Stimulated activated CD4-positive, alpha-beta T cell treated with anti-CD3 and anti-CD28 coated beads, Interleukin-12 subunit alpha, Interleukin-12 subunit beta, amount 100 ng/mL, for 48 hours (primary cell): ENCODE data around the gene PALLD.
"Not testable (repeated sequence)": the region's sequence is repeated elsewhere in the genome, so short reads cannot be mapped to it uniquely, and the experiment has no call there.

Source experiments
- DNase-seq, 3 donors: peaks; one replicate each; pipeline ENCODE4 v3.0.0-alpha.2; 2020; ENCODE audit warnings: low read depth in 2 of 3, low spot score in 1 of 3

PALLD gene

DNA sequence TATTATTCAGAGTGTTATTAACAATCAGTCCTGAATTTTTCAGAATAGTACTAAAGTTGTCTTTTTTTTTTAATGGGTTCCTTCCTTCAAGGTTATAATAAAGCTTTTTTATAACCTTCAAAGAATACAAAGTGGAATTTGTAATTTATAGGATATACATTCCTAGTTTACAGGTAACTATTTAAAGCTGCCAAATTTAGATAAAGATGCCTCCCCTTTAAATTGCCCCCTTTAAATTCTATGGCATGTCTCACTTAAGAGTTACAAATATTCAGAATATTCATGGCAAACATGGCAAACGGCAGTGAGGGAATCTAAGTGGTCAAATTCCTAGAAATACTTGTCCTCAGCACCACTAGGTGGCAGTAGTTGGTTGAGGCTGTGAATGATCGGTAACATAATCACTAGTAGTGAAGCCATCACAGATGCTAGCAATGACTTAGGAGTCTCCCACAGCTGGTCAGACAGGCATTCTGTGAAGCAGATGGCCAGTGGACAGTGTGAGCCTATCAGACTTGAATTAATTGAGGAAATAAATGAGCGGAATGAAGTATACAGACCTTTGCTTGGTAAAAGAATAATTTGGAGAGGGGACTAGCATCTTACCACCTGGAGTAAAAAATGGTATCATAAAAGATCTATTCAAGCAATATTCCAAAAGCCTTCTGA is 426.8 kb downstream of the PALLD start:
- DNase-seq: peak in 2 of 3 donors; percentile 27 to 49

DNA sequence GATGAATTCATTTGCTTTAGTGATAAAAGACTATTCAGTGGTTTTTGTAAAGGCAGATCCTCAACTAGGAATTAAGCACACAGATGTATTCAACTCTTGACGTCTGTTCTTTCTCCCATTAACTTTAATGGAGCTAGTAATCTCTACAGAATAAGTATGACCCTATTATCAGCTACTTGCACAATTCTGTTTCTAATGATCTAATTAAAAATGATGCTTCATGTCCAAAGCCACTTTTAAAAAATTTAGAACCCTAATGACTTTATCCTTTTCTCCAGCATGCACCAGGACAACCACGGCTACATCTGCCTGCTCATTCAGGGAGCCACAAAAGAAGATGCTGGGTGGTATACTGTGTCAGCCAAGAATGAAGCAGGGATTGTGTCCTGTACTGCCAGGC is 427.8 kb downstream of the PALLD start:
- DNase-seq: no peak

DNA sequence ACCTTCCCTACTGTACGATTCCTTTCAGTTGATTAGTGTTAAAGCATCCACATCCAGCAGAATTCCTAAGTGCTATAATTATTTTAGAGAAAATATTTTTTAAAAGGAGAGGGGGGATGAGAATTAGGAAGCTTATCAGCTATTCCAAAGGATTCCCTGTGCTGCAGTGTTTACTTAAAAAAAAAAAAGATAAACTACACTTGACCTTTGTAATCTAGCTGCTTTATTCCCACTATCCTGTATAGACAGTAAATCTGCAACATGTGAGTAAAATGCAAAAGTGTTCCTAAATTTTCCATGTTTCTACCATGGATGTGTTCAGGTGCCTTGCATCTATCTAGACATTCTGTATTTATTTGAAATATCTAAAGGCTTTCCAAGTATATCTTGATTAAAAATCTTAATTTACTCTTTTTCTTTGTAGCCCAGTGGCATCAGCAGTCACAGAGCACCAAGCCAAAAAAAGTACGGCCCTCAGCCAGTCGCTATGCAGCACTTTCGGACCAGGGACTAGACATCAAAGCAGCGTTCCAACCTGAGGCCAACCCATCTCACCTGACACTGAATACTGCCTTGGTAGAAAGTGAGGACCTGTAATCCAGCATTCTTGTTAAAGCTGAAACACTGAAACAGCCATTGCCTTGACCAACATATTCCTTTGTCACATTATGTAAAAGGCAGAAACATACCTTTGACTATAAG is 429.1 kb downstream of the PALLD start:
- DNase-seq: no peak

DNA sequence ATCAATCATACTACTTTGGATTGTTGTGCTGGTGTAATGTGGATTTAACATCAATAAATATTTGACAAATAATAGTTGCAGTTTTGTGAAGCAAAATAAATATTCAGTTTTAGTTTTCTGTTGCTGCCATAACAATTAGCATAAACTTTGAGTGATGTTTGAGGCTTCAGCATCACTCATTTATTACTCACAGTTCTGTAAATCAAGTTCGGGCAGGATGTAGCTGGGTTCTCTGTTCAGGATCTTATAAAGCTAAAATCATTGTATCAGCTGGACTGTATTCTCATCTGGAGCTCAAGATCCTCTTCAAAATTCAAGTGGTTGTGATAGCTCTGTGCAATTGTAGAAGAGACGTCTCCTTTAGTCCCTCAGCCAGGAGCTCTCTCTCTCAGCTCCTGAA is 431.5 kb downstream of the PALLD start:
- no peak for DNase-seq

DNA sequence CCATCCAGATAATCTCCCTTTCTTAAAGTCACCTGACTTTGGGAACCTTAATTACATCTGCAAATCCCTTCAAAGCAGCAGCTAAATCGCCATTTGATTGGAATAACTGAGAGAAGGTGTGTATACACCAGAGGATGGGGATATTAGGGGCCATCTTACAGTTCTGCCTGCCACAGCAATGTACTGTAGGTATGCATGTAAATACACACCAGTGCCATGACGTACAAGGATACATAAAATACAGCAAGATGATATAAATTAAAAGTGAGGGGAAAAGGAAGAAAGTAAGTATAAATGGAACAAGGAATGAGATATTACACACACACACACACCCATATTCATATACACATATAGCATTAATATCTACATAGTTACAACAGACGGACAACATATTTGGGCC is 432.0 kb downstream of the PALLD start:
- DNase-seq: no peak

DNA sequence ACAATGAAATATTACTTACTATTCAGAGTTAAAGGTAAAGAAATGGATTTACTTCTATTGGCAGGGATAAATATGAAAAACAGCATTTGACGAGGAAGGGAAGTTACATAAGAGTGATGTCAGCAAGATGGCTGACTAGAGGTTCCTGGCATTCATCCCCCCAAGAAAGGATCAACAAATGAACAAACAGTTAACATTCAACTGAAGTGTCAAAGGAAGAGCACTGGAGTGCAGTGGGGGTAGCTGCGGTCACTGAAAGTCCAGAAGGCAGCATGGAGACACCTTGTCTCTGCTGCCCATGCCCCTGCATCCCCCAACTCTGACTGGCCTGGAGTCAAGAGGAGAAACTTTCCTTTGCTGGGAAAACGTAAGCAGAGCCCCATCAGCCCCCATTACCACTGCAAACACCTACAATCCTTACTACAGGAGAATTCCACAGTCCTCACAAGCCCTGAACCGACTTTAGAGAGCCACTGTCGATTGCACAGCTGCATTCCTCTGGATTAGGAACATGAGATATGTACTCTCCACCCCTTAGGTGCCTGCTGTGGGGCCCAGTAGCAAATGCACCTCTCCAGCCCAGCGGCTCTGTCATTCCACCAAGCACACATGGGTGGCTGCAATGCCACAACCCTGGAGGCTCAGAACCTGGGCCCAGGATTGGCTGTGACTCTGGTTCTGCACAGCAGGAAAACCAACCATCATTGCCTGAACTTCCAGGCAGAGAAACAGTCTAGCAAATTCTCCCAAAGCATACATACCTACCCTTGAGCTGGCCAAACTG is 433.8 kb downstream of the PALLD start:
- no peak for DNase-seq

DNA sequence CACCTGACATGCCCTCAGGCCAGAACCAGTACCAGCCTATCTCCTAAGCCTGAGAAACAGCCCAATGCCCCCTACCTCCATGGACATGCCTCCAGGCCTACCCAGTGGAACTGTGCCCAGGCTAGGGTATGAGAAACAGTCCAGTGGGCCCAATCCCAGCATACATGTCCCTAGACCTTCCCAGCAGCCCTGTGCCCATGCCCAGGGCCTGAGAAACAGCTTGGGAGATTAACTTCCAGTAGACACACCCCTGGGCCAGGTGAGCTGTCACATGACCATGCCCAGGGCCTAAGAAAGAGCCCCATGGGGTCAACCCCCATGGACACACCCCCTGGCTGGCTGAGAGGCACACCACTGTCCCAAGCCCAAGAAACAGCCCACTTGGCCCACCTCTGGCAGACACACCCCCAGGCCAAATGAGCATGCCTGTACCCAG is 434.4 kb downstream of the PALLD start:
- no peak for DNase-seq

DNA sequence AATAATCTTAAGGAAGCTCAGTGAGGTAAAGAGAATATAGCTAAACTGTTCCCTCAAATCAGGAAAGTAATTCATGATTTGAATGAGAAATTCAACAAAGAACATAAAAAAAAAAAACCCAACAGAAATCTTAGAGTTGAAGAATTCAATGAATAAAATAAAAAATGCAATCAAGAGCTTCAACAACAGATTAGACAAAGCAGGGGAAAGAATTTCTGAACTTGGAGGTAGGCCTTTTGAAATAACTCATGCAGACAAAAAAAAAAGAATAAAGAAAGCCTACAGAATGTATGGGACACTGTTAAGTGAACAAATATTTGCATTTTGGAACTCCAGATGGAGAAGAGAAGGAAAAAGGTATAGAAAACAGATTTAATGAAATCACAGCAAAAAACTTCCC is 435.3 kb downstream of the PALLD start:
- no peak for DNase-seq

DNA sequence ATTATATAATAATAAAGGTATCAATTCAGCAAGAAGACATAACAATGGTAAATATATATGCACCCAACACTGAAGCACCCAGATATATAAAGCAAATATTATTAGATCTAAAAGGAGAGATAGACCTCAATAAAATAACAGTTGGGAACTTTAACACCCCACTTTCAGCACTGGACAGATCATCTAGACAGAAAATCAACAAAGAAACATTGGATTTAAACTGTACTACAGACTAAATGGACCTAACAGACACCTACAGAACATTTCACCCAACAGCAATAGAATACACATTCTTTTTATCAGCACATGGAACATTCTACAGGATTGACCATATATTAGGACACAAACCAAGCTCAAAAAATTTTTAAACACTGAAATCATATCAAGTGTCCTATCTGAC is 436.6 kb downstream of the PALLD start:
- no peak for DNase-seq

DNA sequence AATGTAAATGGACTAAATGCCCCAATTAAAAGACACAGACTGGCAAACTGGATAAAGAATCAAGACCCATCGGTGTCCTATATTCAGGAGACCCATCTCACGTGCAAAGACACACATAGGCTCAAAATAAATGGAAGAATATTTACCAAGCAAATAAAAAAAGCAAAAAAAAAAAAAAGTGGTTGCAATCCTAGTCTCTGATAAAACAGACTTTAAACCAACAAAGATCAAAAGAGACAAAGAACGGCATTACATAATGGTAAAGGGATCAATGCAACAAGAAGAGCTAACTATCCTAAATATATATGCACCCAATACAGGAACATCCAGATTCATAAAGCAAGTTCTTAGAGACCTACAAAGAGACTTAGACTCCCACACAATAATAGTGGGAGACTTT is 440.6 kb downstream of the PALLD start:
- not testable (repeated sequence) for DNase-seq

DNA sequence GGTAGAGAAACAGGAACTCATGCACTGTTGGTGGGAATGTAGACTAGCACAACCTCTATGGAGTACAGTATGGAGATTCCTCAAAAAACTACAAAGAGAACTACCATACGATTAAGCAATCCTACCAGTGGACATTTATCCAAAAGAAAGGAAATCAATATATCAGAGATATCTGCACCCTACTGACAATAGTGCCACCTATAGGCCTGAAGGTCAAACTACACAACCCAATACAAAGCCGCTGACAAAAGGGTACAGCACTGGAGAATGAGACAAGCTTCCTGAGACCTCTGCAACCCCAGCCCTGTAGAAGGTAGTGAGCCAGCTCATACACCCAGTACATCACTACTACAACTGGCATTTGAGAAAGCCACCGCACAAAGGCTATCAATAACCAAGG is 446.1 kb downstream of the PALLD start:
- no peak for DNase-seq

DNA sequence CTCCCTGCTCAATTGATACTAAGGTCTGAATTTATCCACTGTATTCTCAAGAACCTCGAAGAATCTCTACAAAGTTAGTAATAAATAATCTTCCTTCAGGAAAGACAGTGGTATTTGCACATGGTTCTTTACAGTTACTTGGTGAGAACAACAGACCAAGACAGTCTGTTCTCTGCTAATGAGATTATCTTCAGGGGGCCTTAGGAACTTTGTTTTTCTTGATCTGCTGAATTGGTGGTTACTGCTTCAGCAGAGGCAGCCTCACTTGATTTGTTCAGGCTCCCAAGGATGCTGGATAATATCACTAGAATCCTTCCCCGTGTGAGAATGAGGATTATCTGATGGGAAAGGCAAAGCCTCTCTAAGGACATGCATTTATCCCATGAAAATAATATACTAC is 448.4 kb downstream of the PALLD start:
- no peak for DNase-seq

DNA sequence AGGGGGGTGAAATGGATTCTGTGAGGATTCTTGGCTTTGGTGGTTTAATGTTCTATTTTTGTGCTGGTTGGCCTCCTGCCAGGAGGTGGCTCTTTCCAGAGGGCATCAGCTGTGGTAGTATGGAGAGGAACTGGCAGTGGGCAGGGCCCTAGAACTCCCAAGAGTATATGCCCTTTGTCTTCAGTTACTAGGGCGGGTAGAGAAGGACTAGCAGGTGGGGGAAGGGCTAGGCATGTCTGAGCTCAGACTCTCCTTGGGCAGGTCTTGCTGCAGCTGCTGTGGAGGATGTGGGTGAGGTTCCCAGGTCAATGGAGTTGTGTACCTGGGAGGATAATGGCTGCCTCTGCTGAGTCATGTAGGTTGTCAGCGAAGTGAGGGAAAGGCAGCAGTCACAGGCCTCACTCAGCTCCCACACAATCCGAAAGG is 456.0 kb downstream of the PALLD start:
- DNase-seq: not testable (repeated sequence)

DNA sequence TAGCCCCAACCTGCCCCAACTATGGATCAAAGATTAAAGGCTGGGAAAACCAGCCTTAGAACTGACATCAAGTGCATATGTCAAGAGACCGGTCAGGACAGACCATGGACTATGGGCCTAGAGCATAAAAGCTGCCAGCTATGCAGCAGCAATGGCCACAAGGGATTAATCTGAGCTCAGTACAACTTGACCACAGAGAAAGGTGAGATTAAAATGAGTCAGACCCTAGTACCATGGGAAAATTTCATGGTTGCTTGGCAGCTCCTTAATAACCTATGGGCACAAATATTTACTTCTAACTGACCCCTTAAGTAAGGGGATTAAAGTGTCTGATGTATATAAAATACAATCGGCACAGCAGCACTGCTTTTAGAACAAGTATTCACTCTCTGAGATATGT is 458.8 kb downstream of the PALLD start:
- DNase-seq: no peak

DNA sequence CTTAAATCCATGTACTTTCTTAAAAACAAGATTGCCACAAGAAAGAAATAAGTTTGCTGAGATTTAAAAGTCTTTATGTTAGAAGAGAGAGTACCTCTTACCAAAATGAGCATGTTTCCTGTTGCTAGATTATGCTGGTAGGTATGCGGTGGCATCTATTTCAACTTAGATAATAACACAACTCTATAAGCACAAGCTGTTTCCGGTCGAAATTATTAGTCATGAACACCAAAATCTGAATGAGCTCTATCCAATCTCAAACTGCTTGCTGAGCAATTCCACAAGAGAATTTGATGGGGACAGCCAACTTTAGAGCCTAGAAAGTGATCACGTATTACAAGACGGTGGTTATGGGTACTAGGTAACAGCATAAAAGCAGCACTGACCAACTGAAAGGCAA is 463.9 kb downstream of the PALLD start:
- no peak for DNase-seq

DNA sequence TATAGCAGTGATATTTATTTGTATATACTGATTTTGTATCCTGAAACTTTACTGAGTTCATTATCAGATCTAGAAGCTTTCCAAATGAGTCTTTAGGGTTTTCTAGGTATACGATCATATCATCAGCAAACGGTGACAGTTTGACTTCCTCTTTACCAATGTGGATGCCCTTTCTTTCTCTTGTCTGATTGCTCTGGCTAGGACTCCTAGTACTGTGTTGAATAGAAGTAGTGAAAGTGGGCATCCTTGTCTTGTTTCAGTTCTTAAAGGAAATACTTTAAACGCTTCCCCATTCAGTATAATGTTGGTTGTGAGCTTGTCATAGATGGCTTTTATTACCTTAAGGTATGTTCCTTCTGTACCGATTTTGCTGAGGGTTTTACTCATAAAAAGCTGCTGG is 475.7 kb downstream of the PALLD start:
- DNase-seq: no peak
